B cell (primary cell): ENCODE data around the gene LLCFC1. TPM values are rescaled to one million over a fixed set of nuclear protein-coding genes. Genes with fewer than 3 reads are reported as not detected.

Experiments
- ATAC-seq: fragments of 200-7000 bp; cut with Tn5 transposase; one replicate; pipeline ENCODE4 v1.10.0; 2021; ENCODE audit warnings: low read depth, mild to moderate bottlenecking, moderate number of reproducible peaks, moderate library complexity
- CTCF ChIA-PET: fragments of 350-600 bp; sonication (Branson Sonifier 250); formaldehyde crosslinking; loops from one replicate; lab custom pipeline; 2021; ENCODE audit warnings: antibody characterized with exemption, inconsistent platforms; lab: Charles Lee
- POLR2A ChIA-PET: fragments of 350-600 bp; sonication (Branson Sonifier 250); formaldehyde crosslinking; loops from one replicate; lab custom pipeline; 2021; ENCODE audit warnings: antibody characterized with exemption; lab: Charles Lee
- DNase-seq: peaks from one replicate; pipeline ENCODE4 v3.0.0; 2013
- H2AFZ ChIP-seq: 2 replicates; pipeline ENCODE4 v1.6.1; 2012; ENCODE audit warnings: mild to moderate bottlenecking, low read depth, low read length; ENCODE audit not compliant: insufficient read depth, poor library complexity, severe bottlenecking
- H3K27ac ChIP-seq, 2 donors: 1 replicate in 1 of 2; 2 replicates in 1 of 2; pipeline ENCODE4 v1.5.1; 2012 to 2013; ENCODE audit warnings: low read length in 2 of 2, mild to moderate bottlenecking in 2 of 2, moderate library complexity in 1 of 2
- H3K27me3 ChIP-seq, 4 experiments: fragments of 200-600 bp in 1 of 4; sonication (generic) in 1 of 4; replicated peaks in 1 of 4; 1 replicate in 2 of 4; 2 replicates in 2 of 4; pipeline versions ENCODE4 v1.6.1 to v1.7.0; 2013 to 2016; ENCODE audit warnings: low read length in 3 of 4, mild to moderate bottlenecking in 2 of 4, mixed read lengths in 1 of 4, moderate library complexity in 1 of 4; ENCODE audit not compliant: insufficient read depth in 4 of 4, control insufficient read depth in 3 of 4; ENCODE audit errors: control extremely low read depth in 1 of 4
- H3K36me3 ChIP-seq, 2 experiments: replicated peaks in 1 of 2; 1 replicate in 1 of 2; 2 replicates in 1 of 2; pipeline versions ENCODE4 v1.6.1 to v1.7.1; 2013; ENCODE audit warnings: low read length in 1 of 2; ENCODE audit not compliant: insufficient read depth in 2 of 2, control insufficient read depth in 1 of 2; ENCODE audit errors: control extremely low read depth in 1 of 2, extremely low read depth in 1 of 2
- H3K4me1 ChIP-seq, 2 donors: fragments of 200-600 bp in 1 of 2; sonication (generic) in 1 of 2; 1 replicate in 1 of 2; 2 replicates in 1 of 2; pipeline versions ENCODE4 v1.5.1 to v1.6.1; 2013 to 2017; ENCODE audit warnings: low read length in 2 of 2; ENCODE audit not compliant: control insufficient read depth in 2 of 2, insufficient read depth in 2 of 2
- H3K4me2 ChIP-seq: replicated peaks from 2 replicates; pipeline ENCODE3; 2012; ENCODE audit warnings: mild to moderate bottlenecking, low read depth, low read length; ENCODE audit not compliant: poor library complexity, severe bottlenecking
- H3K4me3 ChIP-seq, 5 experiments: fragments of 200-600 bp in 1 of 5; sonication (generic) in 1 of 5; 1 replicate in 3 of 5; 2 replicates in 2 of 5; pipeline versions ENCODE4 v1.5.1 to v1.7.0; 2011 to 2016; ENCODE audit warnings: low read length in 4 of 5, mild to moderate bottlenecking in 4 of 5, low read depth in 2 of 5, control low read depth in 1 of 5, moderate library complexity in 1 of 5; ENCODE audit not compliant: insufficient read depth in 1 of 5; ENCODE audit errors: control extremely low read depth in 1 of 5, extremely low read depth in 1 of 5
- H3K79me2 ChIP-seq: fragments of 200-600 bp; sonication (generic); one replicate; pipeline ENCODE4 v1.6.0; 2016; ENCODE audit warnings: low read length; ENCODE audit not compliant: control insufficient read depth, insufficient read depth
- H3K9ac ChIP-seq: fragments of 200-600 bp; sonication (generic); 2 replicates; pipeline ENCODE4 v1.6.1; 2017; ENCODE audit warnings: mild to moderate bottlenecking, low read length, moderate library complexity
- H3K9me3 ChIP-seq, 3 donors: one replicate each; pipeline versions ENCODE4 v1.6.1 to v1.7.1; 2013; ENCODE audit warnings: low read length in 2 of 3; ENCODE audit not compliant: control insufficient read depth in 2 of 3, insufficient read depth in 1 of 3; ENCODE audit errors: control extremely low read depth in 1 of 3
- H4K20me1 ChIP-seq: 2 replicates; pipeline ENCODE4 v1.6.0; 2012; ENCODE audit warnings: mild to moderate bottlenecking, low read length; ENCODE audit not compliant: insufficient read depth, control insufficient read depth, poor library complexity, severe bottlenecking
- H3K27ac Mint-ChIP-seq: one replicate; pipeline ENCODE4 v1.8.0; 2021; ENCODE audit warnings: mixed read lengths
- H3K27me3 Mint-ChIP-seq: one replicate; pipeline ENCODE4 v1.8.0; 2021; ENCODE audit warnings: mixed read lengths
- H3K4me1 Mint-ChIP-seq: one replicate; pipeline ENCODE4 v1.8.0; 2021; ENCODE audit warnings: mixed read lengths
- H3K4me3 Mint-ChIP-seq: one replicate; pipeline ENCODE4 v1.8.0; 2021; ENCODE audit warnings: mixed read lengths
- H3K9me3 Mint-ChIP-seq: one replicate; pipeline ENCODE4 v1.8.0; 2022; ENCODE audit warnings: mixed read lengths; ENCODE audit not compliant: insufficient read depth
- CTCF ChIP-seq: fragments of 200-600 bp; IDR thresholded peaks from one replicate; pipeline ENCODE4 v1.8.0; 2022; ENCODE audit warnings: antibody characterized with exemption, mild to moderate bottlenecking
- EZH2 ChIP-seq: IDR thresholded peaks from 2 replicates; pipeline ENCODE4 v1.6.1; 2012; ENCODE audit warnings: borderline replicate concordance, low read depth, mild to moderate bottlenecking, moderate library complexity, low read length; ENCODE audit not compliant: insufficient read depth, poor library complexity, severe bottlenecking
- WGBS: methylation state at CpG from one replicate; pipeline ENCODE4 v1.1.5; 2013; ENCODE audit warnings: missing lambda C conversion rate; ENCODE audit not compliant: insufficient coverage; 5-methylcytosine and 5-hydroxymethylcytosine counted together
- intact Hi-C: fragments of 100-400 bp; cut with micrococcal nuclease; formaldehyde crosslinking; loops from one replicate; pipeline ENCODE4 v1.10.0; 2022
- polyA plus RNA-seq: library from polyadenylated mRNA; depleted of rRNA; stranded (reverse); fragments of >200 nt; gene quantifications from 2 replicates; pipeline ENCODE4 v1.2.3, GENCODE V29; 2012
- total RNA-seq, 2 donors: library from RNA; stranded (reverse); fragments of 120-200 nt in 1 of 2; gene quantifications; 1 replicate in 1 of 2; 2 replicates in 1 of 2; pipeline versions ENCODE4 v1.2.3 to v1.2.4, GENCODE V29; 2013 to 2022

LLCFC1 gene
- total and polyA plus RNA-seq, 2 donors (not counting 1 experiment from before 2014, with no cell fraction given): not detected

DNA sequence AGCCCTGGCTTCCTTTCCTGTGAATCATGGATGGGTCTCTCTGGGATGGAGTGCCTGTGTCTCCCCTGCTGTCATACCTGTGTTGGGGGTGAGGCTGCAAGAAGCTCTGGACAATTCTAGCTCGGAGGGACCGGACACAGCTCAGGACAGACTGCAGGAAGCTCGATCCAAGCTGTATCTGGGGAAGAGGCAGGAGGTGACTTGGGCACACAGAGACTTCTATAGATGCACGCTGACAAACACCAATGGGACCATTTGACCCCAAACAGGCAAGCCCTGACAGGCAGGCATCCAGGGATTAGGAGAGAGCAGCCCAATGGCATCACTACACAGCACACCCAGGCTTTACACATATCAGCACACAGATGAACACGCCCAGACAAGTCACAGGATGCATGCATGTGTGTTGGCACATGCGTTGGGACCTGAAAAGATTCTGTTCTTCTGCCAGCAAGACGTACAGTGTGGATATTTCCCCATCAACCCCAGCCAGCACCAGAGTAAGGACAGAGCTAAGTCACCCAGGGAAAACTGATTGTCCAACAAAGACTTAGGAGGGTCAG, 4.5 kb downstream of the LLCFC1 start:
- no peaks in the 10 kb centered on the region for H3K9me3 ChIP-seq
- WGBS: 78% methylated on average over 6 of the region's 7 CpGs
- no peaks in the 10 kb centered on the region for H3K79me2 ChIP-seq
- ChIA-PET CTCF (no interaction called here), POLR2A (no interaction called here)
- Mint-ChIP-seq H3K27me3 (peaks cover 41% of the 10 kb centered on the region), H3K27ac (no peak overlapping the region), H3K4me1 (no peaks in the 10 kb centered on the region), H3K4me3 (no peak overlapping the region), H3K9me3 (no peaks in the 10 kb centered on the region)
- H3K4me2 ChIP-seq: no peak overlapping the region
- H3K36me3 ChIP-seq: no peaks in the 10 kb centered on the region
- H3K9ac ChIP-seq: no peak overlapping the region
- ATAC-seq (no peak), DNase-seq (no peak)
- H2AFZ ChIP-seq: no peak overlapping the region
- no peaks in the 10 kb centered on the region for H3K4me1 ChIP-seq
- H3K27me3 ChIP-seq: peaks cover 0 to 10% (median 0%) of the 10 kb centered on the region in 4 experiments
- intact Hi-C loops: no loop called here
- H3K4me3 ChIP-seq: no peak overlapping the region
- TF ChIP-seq CTCF: no peak
- TF ChIP-seq EZH2: no peak
- H4K20me1 ChIP-seq: no peaks in the 10 kb centered on the region
- H3K27ac ChIP-seq: no peak overlapping the region

DNA sequence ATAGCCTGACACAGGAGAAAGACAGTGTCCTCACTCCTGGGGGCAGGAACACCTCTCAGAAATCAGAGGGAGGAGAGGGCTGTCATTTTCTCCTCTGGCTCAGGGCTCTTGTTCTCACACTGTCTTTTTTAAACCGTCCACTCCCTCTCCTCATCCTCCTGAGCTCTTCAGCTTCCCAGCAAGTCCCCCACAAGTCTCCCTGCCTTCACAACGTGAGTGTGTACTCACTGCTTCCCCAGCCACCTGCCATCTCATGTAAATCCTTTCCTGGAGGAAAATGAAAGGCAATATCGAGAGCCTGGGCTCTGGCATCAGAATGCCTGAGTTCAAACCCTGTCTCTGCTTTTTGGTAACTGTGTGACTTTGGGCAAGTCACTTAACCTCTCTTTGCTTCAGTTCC, 5.7 kb downstream of the LLCFC1 start:
- Mint-ChIP-seq H3K9me3 (no peaks in the 10 kb centered on the region), H3K27ac (no peak overlapping the region), H3K27me3 (peaks cover 41% of the 10 kb centered on the region), H3K4me1 (no peaks in the 10 kb centered on the region), H3K4me3 (no peak overlapping the region)
- no peak overlapping the region for H3K4me2 ChIP-seq
- H3K4me3 ChIP-seq: no peak overlapping the region
- no peaks in the 10 kb centered on the region for H3K36me3 ChIP-seq
- no peak for DNase-seq
- POLR2A ChIA-PET: no interaction called here
- no peak overlapping the region for H2AFZ ChIP-seq
- no peaks in the 10 kb centered on the region for H3K79me2 ChIP-seq
- no peak overlapping the region for H3K27ac ChIP-seq
- no peak overlapping the region for H3K9ac ChIP-seq
- CTCF ChIA-PET: no interaction called here
- intact Hi-C loops: no loop called here
- TF ChIP-seq EZH2 (no peak), CTCF (no peak)
- H4K20me1 ChIP-seq: no peaks in the 10 kb centered on the region
- no peak for ATAC-seq
- WGBS: 84% methylated on average over 2 of the region's 3 CpGs
- peaks cover 0 to 7% (median 0%) of the 10 kb centered on the region in 4 experiments for H3K27me3 ChIP-seq
- H3K9me3 ChIP-seq: no peaks in the 10 kb centered on the region
- no peaks in the 10 kb centered on the region for H3K4me1 ChIP-seq
